Dermis microvascular lymphatic vessel endothelial cell (primary cell): ENCODE measurements around the gene GRK6. TPM values are rescaled to one million over a fixed set of nuclear protein-coding genes. Genes with fewer than 3 reads are reported as not detected.

Source experiments
- DNase-seq, 2 donors: peaks; one replicate each; pipeline versions ENCODE4 v3.0.0 to v3.0.0-alpha.2; 2010; ENCODE audit warnings: low read depth in 2 of 2
- total RNA-seq: library from RNA; depleted of rRNA; stranded (reverse); fragments of >200 nt; gene quantifications from 2 replicates; pipeline ENCODE4 v1.2.1, GENCODE V29; 2014

GRK6 gene
- total RNA-seq, 1 donor from 2014 or later, result 15.4 TPM

DNA sequence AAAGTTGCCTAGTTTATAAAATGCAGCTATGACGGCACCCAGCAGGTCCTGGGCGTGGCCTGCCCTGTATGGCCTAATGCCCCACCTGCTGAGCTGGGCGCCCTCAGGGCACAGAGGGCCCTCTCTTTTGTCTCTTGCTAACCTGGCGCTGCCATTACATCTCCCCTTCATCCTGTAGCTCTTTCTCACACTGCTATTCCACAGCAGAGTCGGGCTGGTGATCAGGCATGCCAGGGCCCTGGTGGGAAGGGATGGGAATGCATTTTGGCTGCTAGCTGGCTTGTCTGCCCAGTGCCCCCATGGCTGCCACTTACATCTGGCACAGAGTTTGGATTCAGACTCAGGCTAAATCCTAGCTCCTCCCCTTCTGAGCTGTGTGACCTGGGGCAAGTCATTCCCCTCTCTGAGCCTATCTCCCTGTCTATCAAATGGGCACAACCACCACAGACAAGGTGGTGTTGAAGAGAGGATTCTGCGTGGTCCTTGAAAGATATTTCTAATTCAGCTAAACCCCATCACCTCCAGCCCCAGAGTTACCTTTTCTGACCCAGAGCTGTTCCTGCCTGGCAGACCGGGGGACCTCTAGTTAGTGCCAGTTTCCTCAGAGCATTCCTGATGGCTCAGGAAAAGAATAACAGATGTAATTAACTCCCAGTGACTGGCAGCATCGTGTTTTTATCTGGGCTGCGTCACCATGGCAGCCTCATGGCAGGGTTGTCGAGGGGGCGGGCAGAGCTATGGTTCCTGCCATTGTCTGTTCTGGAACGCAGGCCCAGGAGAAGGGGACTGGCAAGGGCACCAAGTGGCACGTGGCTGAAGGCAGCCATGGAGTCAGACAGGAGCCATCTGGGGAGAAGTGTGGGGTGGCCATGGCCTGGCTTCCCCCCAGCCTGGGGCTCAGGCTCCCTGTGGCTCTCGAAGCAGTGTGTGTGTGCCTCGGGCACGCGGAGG is 26.5 kb downstream of the GRK6 start:
- DNase-seq, result peak; percentile 56 to 73

DNA sequence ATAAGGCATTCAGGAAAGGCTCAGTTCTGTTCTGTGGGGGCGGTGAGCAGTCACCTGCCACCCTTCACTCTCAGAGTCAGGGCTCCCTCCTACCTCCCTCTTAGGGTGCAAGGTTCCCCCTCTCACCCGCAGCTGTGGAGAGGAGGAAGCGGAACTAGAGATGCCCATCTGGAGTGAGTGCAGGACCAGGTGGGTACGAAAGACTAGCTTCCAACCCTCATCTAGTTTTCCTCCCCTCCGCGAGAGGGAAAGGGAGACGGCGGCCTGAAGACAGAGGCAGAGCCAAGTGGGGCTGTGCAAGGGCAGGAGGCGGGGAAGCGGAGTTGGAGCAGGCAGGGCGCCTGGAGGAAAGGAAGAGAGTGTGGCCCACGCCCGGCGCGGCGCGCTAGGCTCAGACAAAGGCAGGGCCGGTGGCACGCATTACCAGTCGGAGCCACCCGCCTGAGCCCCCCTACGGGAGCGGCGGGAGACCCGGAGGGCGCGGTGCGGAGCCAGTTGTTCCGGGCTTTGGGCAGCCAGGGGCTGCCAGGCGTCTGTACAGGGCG is 27.4 kb downstream of the GRK6 start:
- DNase-seq, result no peak

DNA sequence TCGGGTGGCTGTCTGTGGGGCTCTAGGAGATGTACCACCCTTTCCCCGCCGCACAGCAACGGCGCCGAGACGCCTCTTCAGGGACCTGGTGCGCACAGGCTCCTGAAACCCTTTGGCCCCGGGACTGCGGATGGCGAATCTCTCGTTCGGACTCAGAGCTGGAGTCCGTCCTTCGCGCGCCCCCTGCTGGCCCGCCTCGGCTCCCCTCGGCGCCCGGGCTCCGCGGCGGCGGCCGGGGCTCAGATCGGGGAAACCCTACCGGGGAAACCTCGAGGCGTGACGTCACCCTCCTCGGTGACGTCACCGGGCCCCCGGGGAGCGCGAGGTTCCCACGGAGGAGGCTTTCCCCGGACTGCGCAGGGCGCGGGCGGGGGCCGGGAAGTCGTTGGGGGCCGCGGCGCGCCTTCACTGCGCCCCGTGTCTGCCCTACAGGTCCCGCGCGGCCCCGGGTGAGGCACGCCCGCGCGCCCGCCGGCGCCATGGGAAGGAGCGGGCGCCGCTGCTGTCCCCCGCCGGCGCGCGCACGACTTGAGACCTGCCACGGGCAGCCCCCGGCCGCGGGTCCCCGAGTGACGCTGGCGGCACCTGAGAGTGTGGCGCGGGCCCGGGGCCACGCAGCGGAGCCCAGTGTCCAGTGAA is 28.0 kb downstream of the GRK6 start:
- DNase-seq, result peak; percentile 63 to 89

DNA sequence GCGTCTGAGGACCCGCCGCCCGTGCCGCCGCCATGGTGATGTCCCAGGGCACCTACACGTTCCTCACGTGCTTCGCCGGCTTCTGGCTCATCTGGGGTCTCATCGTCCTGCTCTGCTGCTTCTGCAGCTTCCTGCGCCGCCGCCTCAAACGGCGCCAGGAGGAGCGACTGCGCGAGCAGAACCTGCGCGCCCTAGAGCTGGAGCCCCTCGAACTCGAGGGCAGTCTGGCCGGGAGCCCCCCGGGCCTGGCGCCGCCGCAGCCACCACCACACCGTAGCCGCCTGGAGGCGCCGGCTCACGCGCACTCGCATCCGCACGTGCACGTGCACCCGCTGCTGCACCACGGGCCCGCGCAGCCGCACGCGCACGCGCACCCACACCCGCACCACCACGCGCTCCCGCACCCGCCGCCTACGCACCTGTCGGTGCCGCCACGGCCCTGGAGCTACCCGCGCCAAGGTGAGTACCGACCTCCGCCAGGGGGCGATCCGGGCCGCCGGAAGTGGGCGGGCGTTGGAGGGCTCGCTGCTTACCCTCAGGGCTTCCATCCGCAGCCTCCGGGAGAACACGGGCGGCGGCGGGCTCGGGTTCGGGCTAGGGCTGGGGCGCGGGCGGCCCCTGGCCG is 28.7 kb downstream of the GRK6 start:
- peak in 1 of 2 donors; percentile 69 for DNase-seq

DNA sequence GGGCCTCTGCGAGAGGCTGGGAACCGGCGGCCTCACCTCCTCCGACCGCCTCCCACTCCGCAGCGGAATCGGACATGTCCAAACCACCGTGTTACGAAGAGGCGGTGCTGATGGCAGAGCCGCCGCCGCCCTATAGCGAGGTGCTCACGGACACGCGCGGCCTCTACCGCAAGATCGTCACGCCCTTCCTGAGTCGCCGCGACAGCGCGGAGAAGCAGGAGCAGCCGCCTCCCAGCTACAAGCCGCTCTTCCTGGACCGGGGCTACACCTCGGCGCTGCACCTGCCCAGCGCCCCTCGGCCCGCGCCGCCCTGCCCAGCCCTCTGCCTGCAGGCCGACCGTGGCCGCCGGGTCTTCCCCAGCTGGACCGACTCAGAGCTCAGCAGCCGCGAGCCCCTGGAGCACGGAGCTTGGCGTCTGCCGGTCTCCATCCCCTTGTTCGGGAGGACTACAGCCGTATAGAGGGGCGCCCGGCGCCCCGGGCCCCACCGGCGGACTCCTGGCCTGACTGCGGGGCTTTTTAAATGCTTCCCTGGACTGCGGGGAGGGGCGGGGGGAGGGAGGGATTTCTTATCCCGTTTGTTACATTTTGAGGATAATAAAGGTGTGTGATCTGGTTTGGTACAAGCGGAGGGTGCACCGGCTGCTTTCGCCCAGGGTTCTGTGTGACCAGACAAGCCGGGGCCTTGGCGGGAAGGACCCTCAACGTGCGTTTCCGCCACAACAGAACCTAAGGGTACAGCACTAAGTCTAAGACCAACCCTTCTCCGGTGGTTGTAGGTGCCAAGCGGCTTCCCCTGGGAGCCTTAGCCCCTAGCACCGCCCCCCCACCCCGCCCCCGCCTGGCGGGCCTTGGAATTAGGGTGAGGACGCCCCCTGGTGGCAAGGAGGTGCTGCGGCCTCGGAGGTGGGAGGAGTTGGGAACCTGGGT is 29.4 kb downstream of the GRK6 start:
- DNase-seq, result peak; percentile 45 to 86

DNA sequence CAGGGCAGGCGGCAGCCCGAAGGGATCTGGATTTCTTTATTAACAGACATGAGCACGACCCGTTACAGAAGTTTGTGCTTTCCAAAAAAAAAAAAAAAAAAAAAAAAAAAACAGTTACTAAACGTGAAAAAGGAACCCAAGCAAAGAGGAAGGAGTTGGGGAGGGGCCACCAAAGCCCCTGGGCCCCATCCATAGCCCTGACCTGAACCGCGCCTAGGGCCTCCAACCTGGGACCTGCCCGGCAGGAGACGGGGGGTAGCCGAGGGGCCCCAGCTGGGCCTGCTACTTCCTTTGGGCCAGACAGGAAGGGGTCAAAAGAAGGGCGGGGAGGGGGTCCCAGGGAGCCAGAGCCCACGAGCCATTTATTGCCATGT is 30.1 kb downstream of the GRK6 start:
- DNase-seq, result no peak

DNA sequence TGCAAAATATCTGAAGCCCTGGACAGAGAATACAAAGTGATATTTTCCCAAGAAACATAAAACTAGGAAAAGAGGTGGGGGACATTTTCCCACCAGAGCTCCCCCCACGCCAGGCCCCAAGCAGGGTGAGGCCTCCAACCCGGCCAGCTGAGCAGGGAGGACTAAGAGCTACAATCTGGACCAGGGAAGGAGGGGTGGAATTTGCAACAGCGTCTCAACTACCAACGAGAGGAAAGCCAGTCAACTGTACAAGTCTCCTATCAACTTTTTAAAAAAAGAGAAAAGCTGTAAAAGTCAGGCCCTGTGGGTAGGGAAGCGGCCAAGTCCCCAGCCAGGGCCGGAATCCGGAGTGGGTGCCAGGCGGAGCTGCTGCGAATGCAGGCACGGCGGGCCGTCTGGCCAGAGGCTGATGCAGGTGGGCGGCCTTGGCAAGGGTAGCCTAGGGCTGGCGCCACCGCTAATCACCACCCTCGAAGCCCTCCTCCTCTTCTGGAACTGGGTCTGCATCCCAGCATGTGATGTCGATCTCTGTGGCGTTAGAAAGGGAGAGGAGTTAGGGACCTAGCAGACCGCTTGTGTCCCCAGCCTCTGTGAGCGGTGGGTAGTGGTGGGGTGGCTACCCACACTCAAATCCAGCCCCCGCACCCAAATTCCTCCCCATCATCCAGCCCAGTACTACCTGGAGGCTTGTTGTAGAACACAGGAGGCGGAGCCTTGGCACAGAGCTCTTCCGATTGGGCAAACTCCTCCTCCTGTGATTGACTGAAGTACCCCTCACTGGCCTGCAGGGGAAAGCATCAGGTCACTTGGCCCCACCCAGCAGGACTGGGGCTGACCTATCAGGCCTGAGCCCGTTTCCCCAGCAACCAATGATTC is 30.7 kb downstream of the GRK6 start:
- peak; percentile 97 for DNase-seq

DNA sequence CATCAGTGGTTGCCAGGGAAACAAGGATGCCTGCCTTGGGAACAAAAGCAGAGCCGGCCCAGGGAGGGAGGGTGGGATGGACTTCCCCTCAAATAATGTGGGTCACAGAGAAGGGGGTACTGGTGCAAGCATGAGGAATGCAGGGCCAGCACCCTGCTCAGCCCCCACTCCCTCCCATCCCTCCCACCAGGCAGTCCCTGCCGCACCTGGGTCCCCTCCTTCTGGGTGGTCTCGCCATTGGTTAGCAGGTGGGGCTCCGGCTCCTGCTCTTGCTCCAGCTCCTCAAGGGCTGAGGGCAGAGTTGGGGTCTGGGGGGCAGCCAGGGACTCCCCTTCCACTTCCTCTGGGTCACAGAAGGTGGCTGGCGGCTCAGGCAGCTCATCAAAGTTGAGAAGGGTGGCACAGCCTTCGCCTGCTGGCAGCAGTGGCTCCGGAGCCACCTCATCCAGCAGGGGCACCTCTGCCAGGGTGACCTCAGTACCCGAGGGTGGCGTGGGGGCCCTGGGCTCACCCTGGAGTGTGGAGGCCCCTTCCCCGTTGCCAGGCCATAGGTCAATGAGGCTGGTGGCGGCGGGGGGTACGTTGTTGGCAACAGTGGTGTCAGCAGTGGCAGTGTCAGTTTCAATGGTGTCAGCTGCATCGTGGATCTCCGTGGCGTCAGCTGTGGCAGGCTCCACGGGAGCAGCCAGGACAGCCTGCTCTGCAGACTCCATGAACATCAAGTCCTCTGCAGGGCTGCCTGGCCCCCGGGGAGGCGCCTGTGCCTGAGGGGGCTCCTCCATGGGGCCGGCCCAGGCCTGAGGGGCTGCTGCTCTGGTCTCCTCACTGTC is 31.6 kb downstream of the GRK6 start:
- no peak for DNase-seq

DNA sequence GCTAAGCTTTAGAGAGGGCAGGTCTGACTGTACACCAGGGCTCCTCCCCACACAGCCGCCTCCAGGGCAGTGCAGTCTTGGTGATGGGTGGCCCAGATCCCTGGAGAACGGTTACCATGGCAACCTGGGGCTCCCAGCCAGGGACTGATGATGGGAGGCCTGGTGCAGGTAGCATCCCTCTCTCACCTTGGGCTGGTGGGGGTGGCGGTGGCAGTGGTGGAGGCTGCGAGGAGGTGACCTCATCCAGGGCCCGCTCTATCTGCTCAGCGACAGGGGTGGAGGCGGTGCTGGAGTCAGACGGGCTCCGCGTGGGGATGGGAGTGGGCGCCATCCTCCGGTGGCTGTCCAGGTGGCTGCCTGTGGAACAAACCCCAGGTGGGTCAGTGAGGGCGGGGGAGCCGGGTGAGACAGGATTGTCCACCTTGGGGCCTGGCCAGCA is 32.5 kb downstream of the GRK6 start:
- DNase-seq, result no peak

DNA sequence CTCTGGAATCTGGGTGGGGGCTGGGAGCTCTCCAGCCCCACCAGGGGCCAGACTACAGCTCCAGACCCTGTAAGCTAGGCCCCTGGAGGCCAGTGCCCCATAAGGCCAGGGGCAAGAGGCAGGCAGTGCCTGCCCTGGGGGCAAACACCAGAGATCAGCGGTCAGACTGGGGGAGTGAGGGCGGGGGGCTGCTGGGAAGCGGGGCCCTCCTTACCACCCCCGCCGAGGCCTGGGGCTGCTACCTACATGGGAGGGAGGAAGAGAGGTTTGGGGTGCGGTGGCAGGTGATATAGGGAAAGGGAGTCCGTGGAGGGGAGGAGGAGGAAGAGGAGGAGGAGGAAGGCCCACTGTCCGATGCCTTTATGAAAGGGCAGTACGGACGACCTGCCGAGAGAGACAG is 32.9 kb downstream of the GRK6 start:
- no peak for DNase-seq

DNA sequence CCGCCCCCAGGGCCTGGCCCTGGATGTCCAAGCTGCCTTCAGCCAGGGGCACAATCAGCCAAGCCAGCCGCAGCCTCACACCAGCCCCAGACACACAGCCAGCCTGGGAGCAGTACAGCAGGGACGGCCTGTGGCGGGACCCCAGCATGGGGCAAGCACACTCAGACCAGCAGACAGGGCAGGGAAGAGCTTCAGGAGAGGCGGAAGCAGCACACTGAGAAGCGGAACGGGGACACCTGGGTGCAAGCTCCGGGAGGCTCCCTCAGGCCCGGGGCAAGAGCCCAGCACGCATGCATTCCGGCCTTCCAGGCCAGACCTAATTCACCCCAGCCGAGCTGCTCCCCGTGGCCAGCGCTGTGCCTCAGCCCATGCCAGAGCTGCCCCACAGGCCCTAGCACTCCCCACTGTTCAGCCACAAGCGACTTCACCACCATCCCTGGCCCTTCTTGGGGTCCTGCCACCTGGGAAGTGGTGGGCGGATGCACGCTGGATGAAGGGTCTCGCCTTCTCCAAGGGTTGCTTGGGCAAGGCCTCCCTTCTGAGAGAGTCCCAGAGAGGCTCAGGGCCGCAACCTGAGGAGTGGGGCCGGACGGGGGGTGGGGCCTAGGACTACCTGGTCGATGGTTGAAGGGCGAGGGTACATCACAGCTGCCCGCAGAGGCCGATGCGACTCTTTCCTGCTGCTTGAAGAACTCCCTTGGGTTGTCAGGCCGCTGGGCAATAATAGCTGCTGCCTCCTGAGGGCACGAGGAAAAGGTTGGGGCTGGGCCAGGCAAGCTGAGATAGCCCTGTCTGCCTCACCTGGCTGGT is 33.5 kb downstream of the GRK6 start:
- DNase-seq, result no peak

DNA sequence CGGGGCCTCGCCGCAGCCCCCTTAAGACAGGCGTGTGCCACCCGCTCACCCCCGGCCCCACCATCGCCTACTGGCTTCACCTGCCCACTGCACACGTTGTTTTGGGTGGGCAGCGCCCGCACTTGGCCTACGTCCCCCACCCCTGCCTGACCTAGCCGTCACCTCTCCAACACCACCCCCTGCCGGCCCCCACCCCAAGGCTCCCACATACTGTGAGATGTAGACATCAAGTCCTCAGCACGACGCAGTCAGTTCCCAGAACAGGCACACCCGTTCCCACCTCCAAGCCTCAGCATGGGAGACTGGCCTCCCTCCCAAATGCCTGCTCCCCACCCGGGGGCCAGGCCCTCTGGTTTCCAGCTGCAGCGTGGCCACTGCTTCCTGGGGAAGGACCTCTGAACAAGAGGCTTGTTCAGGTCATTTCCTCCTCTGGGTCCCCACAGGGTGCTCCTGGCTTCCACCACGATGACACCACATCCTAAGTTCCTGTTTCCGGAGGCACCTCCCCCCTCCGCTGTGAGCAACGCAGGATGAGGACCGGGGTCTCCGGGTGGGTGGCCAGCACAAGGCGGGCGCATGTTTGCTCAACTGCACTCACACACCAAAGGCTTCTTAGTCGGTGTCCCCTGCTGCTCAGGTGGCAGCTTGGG is 35.7 kb downstream of the GRK6 start:
- peak; percentile 79 to 87 for DNase-seq

DNA sequence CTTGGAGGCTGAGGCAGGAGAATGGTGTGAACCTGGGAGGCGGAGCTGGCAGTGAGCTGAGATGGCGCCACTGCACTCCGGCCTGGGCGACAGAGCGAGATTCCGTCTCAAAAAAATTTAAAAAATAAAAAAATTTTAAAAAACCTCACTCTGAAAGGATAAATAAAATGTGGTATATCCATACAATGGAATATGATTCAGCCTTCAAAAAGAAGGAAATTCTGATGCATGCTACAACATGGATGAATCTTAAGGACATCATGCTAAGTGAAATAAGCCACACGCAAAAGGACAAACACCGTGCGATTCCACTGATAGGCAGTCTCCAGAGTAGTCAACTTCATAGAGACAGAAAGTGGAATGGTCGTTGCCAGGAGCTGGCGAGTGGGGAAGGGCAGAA is 38.6 kb downstream of the GRK6 start:
- DNase-seq, result no peak

DNA sequence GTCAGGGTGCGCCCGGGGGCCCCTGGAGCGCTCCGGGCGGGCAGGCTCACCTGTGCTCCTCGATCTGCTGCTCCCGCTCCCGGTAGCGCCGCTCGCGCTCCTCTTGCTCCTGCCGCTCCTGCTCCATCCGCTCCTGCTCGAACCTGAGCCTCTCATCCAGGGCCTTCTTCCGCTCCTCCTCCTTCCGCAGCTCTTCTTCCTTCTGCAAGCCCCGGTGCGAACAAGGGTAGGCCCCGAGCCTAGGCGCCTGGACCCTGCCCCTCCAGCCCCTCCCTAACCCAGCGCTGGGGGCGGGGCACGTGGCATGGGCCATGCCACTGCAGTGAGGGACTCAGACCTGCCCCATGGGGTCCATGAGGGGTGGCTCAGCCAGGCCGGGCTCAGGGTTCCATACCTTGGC is 40.4 kb downstream of the GRK6 start:
- DNase-seq, result no peak

DNA sequence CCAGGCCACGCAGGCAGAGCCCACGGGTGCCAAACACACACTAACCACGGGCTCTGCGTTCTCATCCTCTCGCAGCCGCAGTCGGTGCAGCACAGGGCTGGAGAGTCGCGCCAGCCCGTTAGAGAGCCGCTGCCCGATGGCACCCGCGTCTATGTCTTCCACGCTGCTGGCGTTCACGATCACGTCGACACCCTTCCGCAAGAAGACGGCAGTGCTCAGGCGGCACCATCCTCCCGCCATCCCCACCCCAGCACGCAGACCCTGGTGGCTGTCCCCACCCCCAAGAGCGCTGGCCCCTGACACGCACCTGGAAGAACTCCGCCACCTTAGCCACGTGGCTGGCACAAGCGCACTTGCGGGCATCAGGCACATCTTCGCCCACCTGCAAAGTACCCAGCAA is 41.0 kb downstream of the GRK6 start:
- DNase-seq, result no peak

DNA sequence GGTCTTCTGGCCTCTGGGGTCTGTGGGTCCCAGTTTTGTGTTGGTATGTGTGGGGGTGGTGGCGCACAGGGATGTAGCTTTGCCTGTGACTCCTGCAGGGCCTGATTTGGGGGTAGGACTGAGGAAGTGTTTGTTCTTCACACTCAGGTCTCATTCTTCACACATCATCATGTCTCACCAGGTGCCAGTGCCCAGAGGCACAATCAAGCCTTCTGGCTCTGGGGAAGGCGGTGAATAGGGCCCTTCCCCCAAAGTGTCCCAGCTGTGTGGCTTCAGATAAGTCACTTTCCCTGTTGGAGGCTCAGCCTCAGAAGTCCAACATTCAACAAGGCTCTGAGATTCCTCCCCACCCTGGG is 41.8 kb downstream of the GRK6 start:
- DNase-seq, result no peak

DNA sequence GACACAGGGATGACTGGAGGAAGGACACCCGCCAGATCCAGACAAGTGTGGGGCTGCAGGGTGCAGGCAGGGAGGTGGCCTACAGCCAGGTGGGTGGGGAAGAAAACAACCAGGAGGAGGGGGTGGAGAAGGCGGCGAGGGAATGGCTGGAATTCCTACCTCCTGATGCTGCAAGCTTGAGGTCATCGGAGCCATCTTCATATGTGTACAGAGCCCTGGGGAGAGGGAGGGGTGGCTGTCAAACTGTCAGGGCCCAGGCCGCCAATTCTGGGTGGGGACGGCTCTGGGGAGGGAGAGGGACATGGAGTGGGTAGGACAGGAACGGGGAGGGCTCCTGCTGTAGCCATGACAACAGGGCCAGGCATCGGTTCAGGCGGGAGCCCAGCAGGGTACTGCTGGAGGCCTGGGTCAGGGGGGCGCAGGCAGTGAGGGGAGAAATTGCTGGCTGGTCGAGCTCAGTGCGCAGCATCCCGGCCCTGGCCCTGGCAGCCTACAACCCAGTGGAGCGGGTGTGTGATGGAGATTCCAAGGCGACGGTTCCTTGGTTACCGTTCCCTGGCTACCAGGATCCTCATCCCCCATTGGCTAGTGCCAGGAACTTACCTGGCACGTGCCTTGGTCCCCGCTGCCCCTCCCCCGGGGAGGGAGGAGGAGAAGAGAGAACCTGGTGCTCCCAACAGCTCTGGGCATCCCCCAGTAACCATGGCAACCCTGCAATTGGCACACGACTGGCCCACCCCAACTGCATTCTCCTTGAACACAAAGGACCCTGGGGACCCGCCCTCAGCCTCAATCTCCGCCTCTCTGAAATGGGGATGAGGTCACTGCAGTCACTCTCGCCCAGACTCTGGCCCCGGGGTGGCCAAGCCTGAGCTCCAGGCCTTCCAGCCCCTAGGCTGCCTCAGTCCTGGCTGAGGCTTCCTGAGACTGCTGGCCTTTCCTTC is 42.5 kb downstream of the GRK6 start:
- DNase-seq, result no peak
